ENCODE data around the gene ITIH5.
A peak's percentile ranks its signal among the peaks of the same experiment; 100 is the strongest.

Gene ITIH5

DNA sequence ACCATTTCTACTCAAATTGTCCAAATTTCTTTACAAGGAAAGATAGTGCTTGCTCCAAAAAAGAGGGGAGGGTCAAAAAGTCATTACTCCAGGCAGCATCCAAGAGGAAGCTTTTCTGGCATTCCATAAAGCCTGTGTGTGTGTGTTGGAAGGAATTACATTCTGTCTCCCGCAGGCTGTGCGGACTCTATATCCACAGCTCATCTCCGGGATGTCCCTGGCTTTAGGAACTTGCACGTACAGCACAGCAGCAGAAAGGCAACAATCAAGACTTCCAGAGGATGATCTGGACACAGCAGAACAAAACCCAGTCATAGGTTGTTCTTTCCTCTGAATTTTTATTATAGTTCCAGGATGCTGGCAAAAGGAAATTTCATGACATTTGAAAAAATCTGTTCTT, 94.8 kb downstream of the ITIH5 start:
- Histone ChIP-seq H3K4me2 (ENCODE audit: low read depth, low read length, poor library complexity, severe bottlenecking) (peak overlapping the region; percentile 21), H3F3A (ENCODE audit: low read depth) (no peaks in the 10 kb centered on the region), H3K79me2 (ENCODE audit: insufficient read depth, low read length) (no peaks in the 10 kb centered on the region), H3K4me1 (ENCODE audit: insufficient read depth, low read length, poor library complexity, severe bottlenecking) (no peaks in the 10 kb centered on the region), H2AFZ (ENCODE audit: low read length) (no peak overlapping the region), H3K9me2 (replicated peaks; ENCODE audit: low read depth, low read length) (no peaks in the 10 kb centered on the region), H3K9ac (ENCODE audit: low read depth, low read length, poor library complexity, severe bottlenecking) (no peak overlapping the region), H4K20me1 (ENCODE audit: insufficient read depth, low read length, poor library complexity, severe bottlenecking) (no peaks in the 10 kb centered on the region), H3K27me3 (ENCODE audit: insufficient read depth, low read length, poor library complexity, severe bottlenecking) (no peaks in the 10 kb centered on the region), H3K36me3 (ENCODE audit: insufficient read depth, low read length) (no peaks in the 10 kb centered on the region), H3K4me3 (ENCODE audit: low read length, poor library complexity, severe bottlenecking) (no peak overlapping the region), H3K9me3 (ENCODE audit: insufficient read depth, low read depth, low read length) (no peaks in the 10 kb centered on the region)
- no peak for TF ChIP-seq EZH2phosphoT487 (IDR thresholded peaks at IDR 0.05; ENCODE audit: borderline replicate concordance)
- TF ChIP-seq, protein P1, sequence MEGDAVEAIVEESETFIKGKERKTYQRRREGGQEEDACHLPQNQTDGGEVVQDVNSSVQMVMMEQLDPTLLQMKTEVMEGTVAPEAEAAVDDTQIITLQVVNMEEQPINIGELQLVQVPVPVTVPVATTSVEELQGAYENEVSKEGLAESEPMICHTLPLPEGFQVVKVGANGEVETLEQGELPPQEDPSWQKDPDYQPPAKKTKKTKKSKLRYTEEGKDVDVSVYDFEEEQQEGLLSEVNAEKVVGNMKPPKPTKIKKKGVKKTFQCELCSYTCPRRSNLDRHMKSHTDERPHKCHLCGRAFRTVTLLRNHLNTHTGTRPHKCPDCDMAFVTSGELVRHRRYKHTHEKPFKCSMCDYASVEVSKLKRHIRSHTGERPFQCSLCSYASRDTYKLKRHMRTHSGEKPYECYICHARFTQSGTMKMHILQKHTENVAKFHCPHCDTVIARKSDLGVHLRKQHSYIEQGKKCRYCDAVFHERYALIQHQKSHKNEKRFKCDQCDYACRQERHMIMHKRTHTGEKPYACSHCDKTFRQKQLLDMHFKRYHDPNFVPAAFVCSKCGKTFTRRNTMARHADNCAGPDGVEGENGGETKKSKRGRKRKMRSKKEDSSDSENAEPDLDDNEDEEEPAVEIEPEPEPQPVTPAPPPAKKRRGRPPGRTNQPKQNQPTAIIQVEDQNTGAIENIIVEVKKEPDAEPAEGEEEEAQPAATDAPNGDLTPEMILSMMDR (conservative IDR thresholded peaks at IDR 0.05; ENCODE audit: low read length), result no peak

DNA sequence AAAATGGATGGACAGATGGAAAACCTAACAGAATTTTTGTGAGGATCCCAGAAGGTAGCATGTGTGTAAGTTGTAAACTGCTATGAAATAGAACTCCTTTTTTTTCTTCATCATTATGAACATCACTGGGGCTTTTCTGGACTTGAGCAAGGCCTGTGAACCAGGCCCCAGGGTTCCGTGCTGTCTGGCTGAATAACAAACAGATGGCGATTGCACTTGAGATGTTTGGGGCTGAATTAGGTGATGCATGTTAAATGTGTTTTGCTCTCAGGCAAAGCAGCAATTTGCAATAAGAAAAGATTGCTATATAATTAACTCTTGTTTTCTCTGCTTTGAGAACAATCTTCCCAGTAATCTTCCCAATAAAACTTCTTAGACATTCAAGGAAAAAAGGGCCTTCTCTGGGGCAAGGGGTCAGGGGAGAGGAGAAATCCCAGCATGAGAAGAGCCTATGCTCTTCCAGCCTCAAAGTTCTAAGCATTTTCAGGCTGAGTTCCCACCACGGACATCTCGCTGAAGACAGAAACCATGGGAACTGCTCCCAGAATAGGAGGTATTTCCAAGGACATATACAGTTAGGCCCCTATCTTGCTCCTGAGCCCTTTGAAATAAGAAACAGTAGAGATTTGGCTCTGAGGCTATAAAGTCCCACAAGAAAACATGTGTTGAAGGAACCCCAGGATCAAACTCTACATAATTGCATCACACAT, 98.7 kb downstream of the ITIH5 start:
- Histone ChIP-seq H3K9me3 (ENCODE audit: insufficient read depth, low read depth, low read length) (no peaks in the 10 kb centered on the region), H3K27me3 (ENCODE audit: insufficient read depth, low read length, poor library complexity, severe bottlenecking) (no peaks in the 10 kb centered on the region), H4K20me1 (ENCODE audit: insufficient read depth, low read length, poor library complexity, severe bottlenecking) (no peaks in the 10 kb centered on the region), H3K36me3 (ENCODE audit: insufficient read depth, low read length) (no peaks in the 10 kb centered on the region), H3K79me2 (ENCODE audit: insufficient read depth, low read length) (no peaks in the 10 kb centered on the region), H3K4me3 (ENCODE audit: low read length, poor library complexity, severe bottlenecking) (no peak overlapping the region), H3K9ac (ENCODE audit: low read depth, low read length, poor library complexity, severe bottlenecking) (no peak overlapping the region), H2AFZ (ENCODE audit: low read length) (no peak overlapping the region), H3K4me1 (ENCODE audit: insufficient read depth, low read length, poor library complexity, severe bottlenecking) (no peaks in the 10 kb centered on the region), H3F3A (ENCODE audit: low read depth) (no peaks in the 10 kb centered on the region), H3K9me2 (replicated peaks; ENCODE audit: low read depth, low read length) (no peaks in the 10 kb centered on the region), H3K4me2 (ENCODE audit: low read depth, low read length, poor library complexity, severe bottlenecking) (no peak overlapping the region)
- TF ChIP-seq, protein P1 (conservative IDR thresholded peaks at IDR 0.05; ENCODE audit: low read length), result no peak
- no peak for TF ChIP-seq EZH2phosphoT487 (IDR thresholded peaks at IDR 0.05; ENCODE audit: borderline replicate concordance)

DNA sequence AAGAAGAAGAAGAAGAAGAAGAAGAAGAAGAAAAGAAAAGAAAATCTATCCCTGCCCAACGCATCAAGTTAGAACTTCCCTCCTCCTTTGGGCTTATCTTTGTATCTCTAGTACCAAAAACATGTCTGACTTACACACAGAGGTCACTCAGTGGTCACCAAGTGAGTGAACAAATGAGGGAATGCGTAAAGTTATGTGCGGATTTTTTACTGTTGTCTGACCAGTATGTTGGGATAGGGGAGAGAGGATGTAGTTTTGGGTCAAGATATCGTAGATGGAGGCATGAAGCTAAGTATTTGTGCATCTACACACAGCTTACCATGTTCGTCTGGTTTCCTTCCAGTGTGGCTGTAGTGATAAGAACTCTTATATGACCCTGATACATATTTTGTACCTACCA, 99.9 kb downstream of the ITIH5 start:
- H3K4me3 ChIP-seq (ENCODE audit: low read length, poor library complexity, severe bottlenecking), result no peak overlapping the region
- H3K9ac ChIP-seq (ENCODE audit: low read depth, low read length, poor library complexity, severe bottlenecking), result no peak overlapping the region
- H3F3A ChIP-seq (ENCODE audit: low read depth), result no peaks in the 10 kb centered on the region
- H3K9me3 ChIP-seq (ENCODE audit: insufficient read depth, low read depth, low read length), result no peaks in the 10 kb centered on the region
- H3K79me2 ChIP-seq (ENCODE audit: insufficient read depth, low read length), result no peaks in the 10 kb centered on the region
- no peaks in the 10 kb centered on the region for H3K4me1 ChIP-seq (ENCODE audit: insufficient read depth, low read length, poor library complexity, severe bottlenecking)
- TF ChIP-seq, protein P1 (conservative IDR thresholded peaks at IDR 0.05; ENCODE audit: low read length), result no peak
- no peak for TF ChIP-seq EZH2phosphoT487 (IDR thresholded peaks at IDR 0.05; ENCODE audit: borderline replicate concordance)
- H3K4me2 ChIP-seq (ENCODE audit: low read depth, low read length, poor library complexity, severe bottlenecking), result no peak overlapping the region
- no peak overlapping the region for H2AFZ ChIP-seq (ENCODE audit: low read length)
- no peaks in the 10 kb centered on the region for H3K36me3 ChIP-seq (ENCODE audit: insufficient read depth, low read length)
- no peaks in the 10 kb centered on the region for H3K27me3 ChIP-seq (ENCODE audit: insufficient read depth, low read length, poor library complexity, severe bottlenecking)
- H4K20me1 ChIP-seq (ENCODE audit: insufficient read depth, low read length, poor library complexity, severe bottlenecking), result no peaks in the 10 kb centered on the region
- H3K9me2 ChIP-seq (replicated peaks; ENCODE audit: low read depth, low read length), result no peaks in the 10 kb centered on the region
